Measurements from ENCODE around the gene TMPRSS11A.

The TMPRSS11A gene

DNA sequence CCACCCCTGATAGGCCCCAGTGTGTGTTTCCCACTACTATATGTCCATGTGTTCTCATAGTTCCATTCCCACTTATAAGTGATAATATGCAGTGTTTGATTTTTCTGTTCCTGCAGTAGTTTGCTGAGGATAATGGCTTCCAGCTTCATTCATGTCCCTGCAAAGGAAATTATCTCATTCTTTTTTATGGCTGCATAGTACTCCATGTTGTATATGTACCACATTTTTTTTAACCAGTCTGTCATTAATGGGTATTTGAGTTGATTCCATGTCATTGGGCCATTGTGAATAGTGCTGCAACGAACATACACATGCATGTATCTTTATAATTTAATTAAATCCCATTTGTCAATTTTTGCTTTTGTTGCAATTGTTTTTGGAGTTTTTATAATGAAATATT, 10.3 kb upstream of the TMPRSS11A start:
- H3K4me3 ChIP-seq (ENCODE audit: low read length): no peak overlapping the region
- DNase-seq (ENCODE audit: low read depth): no peak
- TF ChIP-seq, protein P1, sequence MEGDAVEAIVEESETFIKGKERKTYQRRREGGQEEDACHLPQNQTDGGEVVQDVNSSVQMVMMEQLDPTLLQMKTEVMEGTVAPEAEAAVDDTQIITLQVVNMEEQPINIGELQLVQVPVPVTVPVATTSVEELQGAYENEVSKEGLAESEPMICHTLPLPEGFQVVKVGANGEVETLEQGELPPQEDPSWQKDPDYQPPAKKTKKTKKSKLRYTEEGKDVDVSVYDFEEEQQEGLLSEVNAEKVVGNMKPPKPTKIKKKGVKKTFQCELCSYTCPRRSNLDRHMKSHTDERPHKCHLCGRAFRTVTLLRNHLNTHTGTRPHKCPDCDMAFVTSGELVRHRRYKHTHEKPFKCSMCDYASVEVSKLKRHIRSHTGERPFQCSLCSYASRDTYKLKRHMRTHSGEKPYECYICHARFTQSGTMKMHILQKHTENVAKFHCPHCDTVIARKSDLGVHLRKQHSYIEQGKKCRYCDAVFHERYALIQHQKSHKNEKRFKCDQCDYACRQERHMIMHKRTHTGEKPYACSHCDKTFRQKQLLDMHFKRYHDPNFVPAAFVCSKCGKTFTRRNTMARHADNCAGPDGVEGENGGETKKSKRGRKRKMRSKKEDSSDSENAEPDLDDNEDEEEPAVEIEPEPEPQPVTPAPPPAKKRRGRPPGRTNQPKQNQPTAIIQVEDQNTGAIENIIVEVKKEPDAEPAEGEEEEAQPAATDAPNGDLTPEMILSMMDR (conservative IDR thresholded peaks at IDR 0.05; ENCODE audit: low read length): no peak

DNA sequence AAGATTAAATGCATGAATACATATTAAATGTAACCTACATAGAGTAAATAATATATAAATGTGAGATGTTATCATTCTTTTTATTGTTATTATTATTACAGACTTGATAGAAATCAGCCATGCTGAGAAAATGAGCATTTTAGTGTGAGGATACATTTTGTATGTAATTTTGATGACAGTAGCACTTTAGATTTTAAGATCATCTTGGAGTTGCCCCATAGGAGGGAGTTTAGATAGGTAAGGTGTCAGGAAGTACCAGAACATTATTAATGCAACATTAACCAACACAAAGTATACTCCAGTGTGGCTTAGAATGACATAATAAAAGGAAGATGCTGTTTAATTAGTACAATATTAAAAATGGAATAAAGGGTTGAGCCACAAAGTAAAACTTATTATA, 8.4 kb downstream of the TMPRSS11A start:
- TF ChIP-seq, protein P1 (conservative IDR thresholded peaks at IDR 0.05; ENCODE audit: low read length): no peak
- no peak overlapping the region for H3K4me3 ChIP-seq (ENCODE audit: low read length)
- no peak for DNase-seq (ENCODE audit: low read depth)

DNA sequence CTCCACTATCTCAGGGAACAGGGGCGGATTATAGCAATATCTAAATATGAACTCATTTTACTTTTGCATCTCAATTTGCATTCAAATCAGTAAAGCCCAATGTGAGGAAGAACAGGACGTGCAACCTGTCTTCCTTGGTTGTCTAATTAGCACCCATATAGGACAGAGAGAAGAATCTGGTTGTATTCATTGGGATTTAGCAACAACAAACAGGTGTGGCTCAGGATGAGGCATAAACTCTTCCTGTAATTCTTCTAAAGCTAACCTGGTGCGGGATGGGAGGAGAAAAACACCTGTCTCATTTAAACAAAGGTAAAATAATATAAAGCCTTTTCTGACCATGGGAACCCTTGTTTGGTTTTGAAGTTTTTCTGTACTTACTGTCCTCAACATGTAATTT, 22.2 kb downstream of the TMPRSS11A start:
- H3K4me3 ChIP-seq (ENCODE audit: low read length): no peak overlapping the region
- DNase-seq (ENCODE audit: low read depth): no peak
- TF ChIP-seq, protein P1 (conservative IDR thresholded peaks at IDR 0.05; ENCODE audit: low read length): no peak

DNA sequence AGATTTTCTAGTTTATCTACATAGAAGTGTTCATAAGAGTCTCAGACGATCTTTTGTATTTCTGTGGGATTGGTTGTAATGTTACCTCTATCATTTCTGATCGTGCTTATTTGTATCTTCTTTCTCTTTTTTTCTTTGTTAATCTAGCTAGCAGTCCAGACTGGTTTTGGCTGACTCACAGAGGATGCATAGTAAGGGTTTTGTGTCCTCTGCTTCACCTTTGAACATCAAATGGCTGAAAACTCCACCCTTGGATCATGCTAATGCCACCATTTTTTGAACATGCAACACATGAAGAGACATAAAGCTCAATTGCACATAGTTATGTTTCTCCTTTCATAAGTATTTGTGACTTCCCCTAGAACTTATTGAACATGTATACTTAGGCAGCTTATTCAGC, 22.8 kb downstream of the TMPRSS11A start:
- TF ChIP-seq, protein P1 (conservative IDR thresholded peaks at IDR 0.05; ENCODE audit: low read length): no peak
- H3K4me3 ChIP-seq (ENCODE audit: low read length): no peak overlapping the region
- no peak for DNase-seq (ENCODE audit: low read depth)

DNA sequence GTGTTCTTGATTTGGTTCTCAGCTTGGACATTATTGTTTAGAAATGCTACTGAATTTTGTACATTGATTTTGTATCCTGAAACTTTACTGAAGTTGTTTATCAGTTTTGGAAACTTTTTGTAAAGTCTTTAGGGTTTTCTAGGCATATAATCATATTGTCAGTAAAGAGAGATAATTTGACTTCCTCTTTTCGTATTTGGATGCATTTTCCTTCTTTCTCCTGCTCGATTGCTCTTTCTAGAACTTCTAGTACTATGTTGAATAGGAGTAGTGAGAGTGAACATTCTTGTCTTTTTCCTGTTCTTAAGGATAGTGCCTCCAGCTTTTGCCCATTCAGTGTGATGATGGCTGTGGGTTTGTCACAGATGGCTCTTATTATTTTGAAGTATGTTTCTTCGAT, 24.1 kb downstream of the TMPRSS11A start:
- DNase-seq (ENCODE audit: low read depth): no peak
- H3K4me3 ChIP-seq (ENCODE audit: low read length): no peak overlapping the region

DNA sequence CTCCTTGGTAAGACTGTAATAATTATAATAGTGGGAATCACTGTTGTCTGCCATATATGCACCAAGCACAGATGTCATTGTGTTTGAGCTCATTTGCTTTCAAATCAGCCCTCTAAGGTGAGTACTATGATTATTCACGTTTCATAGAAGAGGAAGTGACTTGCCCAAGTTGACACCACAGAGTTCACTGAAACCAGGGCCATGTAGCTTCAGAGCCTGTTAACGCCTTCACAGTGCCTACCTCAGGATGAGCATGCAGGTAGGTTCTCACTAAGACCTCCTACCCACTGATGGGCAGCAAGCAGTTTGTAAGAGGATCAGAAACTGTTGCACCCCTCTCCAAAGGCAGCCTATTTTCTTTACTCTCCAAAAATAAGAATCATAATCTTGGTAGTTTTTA, 27.4 kb downstream of the TMPRSS11A start:
- no peak overlapping the region for H3K4me3 ChIP-seq (ENCODE audit: low read length)
- no peak for DNase-seq (ENCODE audit: low read depth)
- TF ChIP-seq, protein P1 (conservative IDR thresholded peaks at IDR 0.05; ENCODE audit: low read length): no peak

More for the DNA sequence above, 24.1 kb downstream of the TMPRSS11A start:
- TF ChIP-seq, protein P1 (conservative IDR thresholded peaks at IDR 0.05; ENCODE audit: low read length): no peak

DNA sequence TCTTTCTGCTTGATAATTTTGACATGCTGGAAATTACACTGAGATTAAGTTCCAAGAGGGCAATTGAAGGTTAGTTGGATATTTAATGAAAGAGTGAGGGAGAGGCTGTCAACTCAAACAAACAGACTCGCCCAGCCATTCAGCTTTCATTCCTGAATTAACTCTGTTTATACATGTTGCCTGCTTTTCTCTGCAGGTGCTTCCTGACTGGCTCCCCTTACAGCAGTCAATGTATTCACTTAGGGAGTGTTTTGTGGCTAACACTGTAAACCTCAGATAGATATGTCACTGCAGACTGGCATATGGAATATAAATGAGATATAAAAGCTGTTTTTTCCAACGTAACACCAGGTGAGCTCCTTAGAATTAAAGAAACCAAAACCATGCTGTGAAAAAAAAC, 28.7 kb downstream of the TMPRSS11A start:
- no peak for DNase-seq (ENCODE audit: low read depth)

More for the DNA sequence above, 28.7 kb downstream of the TMPRSS11A start:
- TF ChIP-seq, protein P1 (conservative IDR thresholded peaks at IDR 0.05; ENCODE audit: low read length): no peak
- H3K4me3 ChIP-seq (ENCODE audit: low read length): no peak overlapping the region

All from AG10803 (cell line).